ENCODE results near the gene SLC37A1.

Gene SLC37A1

DNA sequence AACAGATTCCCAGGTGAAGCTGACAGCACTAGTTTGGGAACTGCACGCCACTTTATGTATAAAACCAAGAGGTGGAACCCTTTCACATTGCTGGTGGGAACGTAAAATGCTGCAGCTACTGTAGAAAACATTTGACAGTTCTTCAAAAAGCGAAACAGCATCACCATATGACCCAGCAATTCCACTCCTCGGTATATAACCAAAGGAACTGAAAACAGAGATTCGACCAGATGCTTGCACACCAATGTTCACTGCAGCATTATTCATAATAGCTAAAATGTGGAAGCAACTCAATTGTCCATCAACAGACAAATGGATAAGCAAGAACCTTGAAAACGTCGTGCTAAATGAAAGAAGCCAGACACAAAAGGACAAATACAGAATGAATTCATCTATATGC, 35.1 kb upstream of the SLC37A1 start:
- H3K4me3 ChIP-seq (ENCODE audit: low read depth, low read length): no peak overlapping the region

DNA sequence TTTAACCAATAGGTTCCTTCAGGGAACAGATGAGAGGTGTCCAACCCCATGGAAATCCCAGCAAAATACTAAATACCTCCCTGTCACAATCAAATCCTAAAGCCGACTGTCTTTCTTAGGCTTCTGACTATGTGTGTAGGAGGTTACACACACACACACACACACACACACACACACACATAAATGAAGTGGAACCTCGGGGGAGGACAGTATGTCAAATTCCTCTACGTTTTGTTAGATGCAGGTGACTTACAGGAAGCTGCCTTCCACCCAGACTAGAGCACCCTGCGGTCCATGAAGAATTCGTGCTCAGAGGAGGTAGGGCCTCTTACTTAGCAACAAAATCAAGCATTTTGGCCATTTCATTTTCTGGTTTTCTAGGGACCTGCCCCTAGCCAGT, 34.1 kb upstream of the SLC37A1 start:
- no peak overlapping the region for H3K4me3 ChIP-seq (ENCODE audit: low read depth, low read length)

GRCh38 chr21:42480736-42481135, 32.9 kb upstream of the SLC37A1 start:
- no peak overlapping the region for H3K4me3 ChIP-seq (ENCODE audit: low read depth, low read length)

DNA sequence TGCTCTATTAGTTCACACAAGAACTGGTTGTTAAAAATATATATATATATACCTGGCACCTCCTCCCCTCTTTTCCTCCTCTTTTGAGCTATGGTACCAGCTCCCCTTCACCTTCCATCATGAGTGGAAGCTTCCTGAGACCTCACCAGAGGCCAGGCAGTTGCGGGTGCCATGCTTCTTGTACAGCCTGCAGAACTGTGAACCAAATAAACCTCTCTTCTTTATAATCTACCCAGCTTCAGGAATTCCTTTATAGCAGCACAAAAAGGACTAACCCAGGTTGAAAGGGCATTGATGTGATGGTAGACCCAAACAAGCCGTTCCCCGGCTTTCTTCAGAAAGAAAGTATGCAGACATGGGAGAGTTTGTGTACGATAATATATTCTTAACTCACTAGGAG, 32.5 kb upstream of the SLC37A1 start:
- no peak overlapping the region for H3K4me3 ChIP-seq (ENCODE audit: low read depth, low read length)

DNA sequence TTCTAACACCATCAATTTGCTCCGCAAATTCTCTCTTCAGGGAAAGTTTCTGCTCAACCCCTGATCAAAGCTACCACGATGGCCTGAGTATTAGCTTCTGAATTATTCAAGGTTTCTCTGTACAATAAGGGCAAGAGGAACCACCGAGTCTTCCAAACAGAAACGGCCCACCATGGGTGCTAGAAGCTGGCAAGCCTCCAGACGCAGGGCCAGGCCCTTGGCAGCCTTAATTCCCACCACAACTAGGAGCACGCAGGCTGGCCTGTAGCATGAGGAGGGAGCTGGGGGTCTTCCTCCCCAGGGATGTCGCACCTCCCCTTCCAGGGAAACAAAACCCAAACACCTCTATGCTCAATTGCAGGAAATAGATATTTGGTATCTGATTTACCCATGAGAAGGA, 28.7 kb upstream of the SLC37A1 start:
- no peak overlapping the region for H3K4me3 ChIP-seq (ENCODE audit: low read depth, low read length)

GRCh38 chr21:42486072-42486471, 27.6 kb upstream of the SLC37A1 start:
- no peak overlapping the region for H3K4me3 ChIP-seq (ENCODE audit: low read depth, low read length)

- H3K4me3 ChIP-seq (ENCODE audit: low read depth, low read length): no peak overlapping the region
Observed at GRCh38 chr21:42486531-42486930, 27.1 kb upstream of the SLC37A1 start.

- no peak overlapping the region for H3K4me3 ChIP-seq (ENCODE audit: low read depth, low read length)
Observed at GRCh38 chr21:42489006-42489563, 24.6 kb upstream of the SLC37A1 start.

- H3K4me3 ChIP-seq (ENCODE audit: low read depth, low read length): no peak overlapping the region
Observed at GRCh38 chr21:42489991-42490390, 23.7 kb upstream of the SLC37A1 start.

- H3K4me3 ChIP-seq (ENCODE audit: low read depth, low read length): no peak overlapping the region
Observed at GRCh38 chr21:42490720-42491119, 22.9 kb upstream of the SLC37A1 start.

DNA sequence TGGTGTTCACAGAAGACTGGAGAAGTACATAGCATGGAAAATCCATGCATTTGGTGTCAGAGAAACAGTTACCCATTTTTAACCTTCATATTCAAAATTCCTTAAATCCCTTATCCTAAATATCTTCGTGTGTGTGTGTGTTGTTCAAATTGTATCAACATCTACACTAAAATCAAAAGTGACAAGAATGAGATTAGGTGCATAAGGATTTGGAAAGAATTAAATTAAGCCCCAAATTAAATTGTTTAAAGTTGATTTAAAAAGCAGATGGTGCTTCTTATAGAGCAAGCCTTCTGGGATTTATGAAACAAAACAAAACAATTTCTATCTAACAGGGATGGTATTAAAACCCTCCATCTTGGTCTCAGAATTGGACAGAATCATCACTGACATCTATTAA, 22.3 kb upstream of the SLC37A1 start:
- H3K4me3 ChIP-seq (ENCODE audit: low read depth, low read length): no peak overlapping the region

DNA sequence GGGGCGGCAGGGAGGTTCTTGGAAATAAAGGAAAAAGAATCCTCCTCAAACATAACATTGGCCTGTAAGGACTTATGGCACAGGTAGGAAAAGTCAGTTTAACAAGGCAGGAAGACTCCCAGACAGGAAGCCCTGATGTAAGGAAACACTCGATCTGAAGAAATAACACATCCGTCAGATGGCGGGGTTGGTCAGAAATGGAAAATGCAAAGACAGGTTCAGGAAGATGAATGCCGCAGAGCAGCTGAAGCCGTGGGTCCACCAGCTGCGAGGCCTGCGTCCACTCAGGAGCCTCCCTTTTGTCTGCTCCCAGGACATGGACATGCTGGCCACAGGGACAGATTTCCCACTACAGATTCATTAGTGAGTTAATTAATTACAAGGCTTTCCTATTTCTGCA, 21.5 kb upstream of the SLC37A1 start:
- H3K4me3 ChIP-seq (ENCODE audit: low read depth, low read length): no peak overlapping the region

DNA sequence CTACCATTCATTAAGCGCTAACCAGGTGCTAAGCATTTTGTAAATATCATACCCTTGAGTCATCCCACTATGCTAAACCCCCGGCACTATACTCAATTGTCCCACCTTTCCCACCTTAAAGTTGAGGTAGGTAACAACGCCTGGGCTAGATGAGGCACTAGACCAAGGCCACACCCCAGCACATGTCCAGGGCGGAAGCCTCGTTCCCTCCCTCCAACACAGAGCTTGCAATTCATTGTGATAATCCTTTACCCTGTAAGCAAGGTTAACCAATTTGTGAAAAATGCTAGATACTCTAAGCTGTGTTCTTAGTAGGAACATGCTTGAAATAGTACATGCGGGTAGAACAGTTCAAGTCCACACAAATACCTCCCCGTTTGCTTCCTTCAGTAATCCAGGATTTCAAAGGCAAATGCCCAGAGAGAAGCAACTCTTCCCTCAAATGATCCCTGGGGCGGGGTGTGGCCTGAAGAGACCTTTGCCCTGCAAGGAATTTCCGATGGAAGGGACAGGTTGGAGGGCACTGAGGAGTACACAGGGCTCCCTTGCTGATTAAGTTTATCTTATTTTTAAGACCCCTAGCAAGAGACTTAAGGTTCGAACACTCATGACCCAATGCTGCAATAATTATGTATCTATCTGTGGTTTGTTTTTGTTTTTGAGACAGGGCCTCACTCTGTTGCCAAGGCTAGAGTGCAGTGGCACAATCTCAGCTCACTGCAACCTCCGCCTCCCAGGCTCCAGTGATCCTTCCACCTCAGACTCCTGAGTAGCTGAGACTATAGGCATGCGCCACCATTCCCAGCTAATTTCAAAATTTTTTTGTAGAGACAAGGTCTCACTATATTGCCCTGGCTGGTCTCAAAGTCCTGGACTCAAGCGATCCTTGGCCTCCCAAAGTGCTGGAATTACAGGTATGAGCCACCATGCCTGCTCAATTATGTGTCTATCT, 20.3 kb upstream of the SLC37A1 start:
- H3K4me3 ChIP-seq (ENCODE audit: low read depth, low read length): no peak overlapping the region

- no peak overlapping the region for H3K4me3 ChIP-seq (ENCODE audit: low read depth, low read length)
Observed at GRCh38 chr21:42495027-42495426, 18.6 kb upstream of the SLC37A1 start.

- peak overlapping the region; percentile 69 for H3K4me3 ChIP-seq (ENCODE audit: low read depth, low read length)
Observed at GRCh38 chr21:42495765-42496119, 17.9 kb upstream of the SLC37A1 start.

- peak within 1 kb of the TSS; percentile 70 for H3K4me3 ChIP-seq (ENCODE audit: low read depth, low read length)
Observed at GRCh38 chr21:42496120-42496838, 17.4 kb upstream of the SLC37A1 start, which contains the start of gene RSPH1. TSS of gene RSPH1 (minus strand) at chr21:42496224. CDS start at chr21:42496186, 38 bp downstream.

DNA sequence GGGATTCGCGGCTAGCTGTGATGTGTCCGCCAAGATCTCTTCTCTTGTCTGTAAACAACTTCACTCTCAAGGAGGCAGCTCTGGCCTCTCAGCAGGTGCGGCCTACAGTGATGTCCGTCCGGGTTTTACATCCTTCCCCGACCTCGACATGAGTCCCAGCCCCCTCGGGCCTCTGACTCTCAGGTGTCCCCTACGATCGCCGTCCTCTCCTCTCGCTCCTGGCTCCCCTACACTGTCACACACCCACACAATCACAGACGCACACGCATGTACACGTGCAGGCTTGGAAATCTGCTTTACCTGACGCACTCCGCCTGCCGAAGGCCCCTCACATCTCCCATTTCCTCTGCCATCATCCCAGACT, 16.8 kb upstream of the SLC37A1 start:
- H3K4me3 ChIP-seq (ENCODE audit: low read depth, low read length): peak overlapping the region; percentile 70

DNA sequence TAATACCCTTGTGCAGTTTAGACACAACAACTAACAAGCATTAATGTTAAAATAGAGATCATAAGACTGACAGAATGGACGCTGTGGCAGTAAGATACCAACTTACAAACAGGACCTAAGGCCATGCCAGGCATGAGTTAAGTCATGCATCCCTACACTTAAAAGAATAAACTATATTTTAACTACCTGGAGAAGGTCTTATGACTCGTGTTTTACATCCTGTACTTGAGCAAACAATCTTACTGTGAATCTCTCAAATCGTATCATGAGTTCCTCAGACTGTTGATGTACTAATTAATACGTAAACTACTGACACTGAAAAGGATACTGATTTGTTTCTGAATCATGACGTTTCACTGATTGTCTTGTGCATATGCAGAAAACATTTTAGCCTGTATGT, 15.6 kb upstream of the SLC37A1 start:
- H3K4me3 ChIP-seq (ENCODE audit: low read depth, low read length): no peak overlapping the region

DNA sequence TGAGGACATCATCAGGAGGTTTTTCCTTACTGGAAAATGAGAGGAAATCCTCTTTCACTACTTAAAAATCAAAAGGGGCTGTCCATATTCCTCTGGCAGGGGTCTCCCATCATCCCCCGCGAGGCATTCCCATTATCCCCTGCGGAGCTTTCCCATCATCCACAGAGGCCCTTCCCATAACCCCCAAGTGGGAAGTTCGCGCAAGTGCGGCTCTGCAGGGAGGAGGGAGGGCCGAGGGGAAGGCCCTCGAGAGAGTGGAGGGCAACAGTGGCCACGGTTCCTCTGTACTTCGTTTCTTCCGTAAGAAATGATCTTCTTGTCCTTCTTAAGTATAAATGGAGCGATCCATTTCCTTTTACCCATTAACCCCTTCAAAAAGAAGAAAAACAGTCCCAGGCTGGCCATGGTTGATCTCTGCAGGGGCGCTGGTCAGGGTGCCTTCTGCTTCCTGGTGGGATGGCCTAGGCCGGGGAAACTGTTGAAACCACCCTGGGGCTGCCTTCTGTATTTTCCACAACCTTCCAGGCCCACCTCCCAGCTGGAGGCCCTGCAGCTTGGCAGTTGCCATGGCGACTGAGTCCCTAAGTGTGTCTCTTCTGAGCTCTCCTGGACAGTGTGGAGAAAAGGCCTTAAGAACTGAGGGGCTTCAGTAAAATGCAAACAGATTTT, 14.1 kb upstream of the SLC37A1 start:
- no peak overlapping the region for H3K4me3 ChIP-seq (ENCODE audit: low read depth, low read length)

DNA sequence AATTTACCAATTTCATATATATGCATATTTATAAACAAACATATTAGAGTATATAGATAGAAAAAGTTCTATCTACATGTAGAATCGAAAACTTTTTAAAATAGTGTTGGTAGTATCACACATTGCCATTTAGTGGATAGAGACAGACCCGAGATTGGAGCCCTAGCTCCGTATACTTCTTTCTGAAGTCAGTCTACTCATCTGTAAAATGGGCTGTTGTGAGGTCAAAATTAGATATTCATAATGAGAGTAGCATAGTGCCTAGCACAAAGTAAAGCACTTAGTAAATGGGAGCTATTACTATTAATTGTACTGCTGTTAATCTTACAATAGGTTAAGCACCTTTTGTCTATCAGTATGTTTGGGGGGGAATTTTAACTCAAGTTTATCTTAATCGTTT, 13.4 kb upstream of the SLC37A1 start:
- no peak overlapping the region for H3K4me3 ChIP-seq (ENCODE audit: low read depth, low read length)

GRCh38 chr21:42500736-42501135, 12.9 kb upstream of the SLC37A1 start:
- no peak overlapping the region for H3K4me3 ChIP-seq (ENCODE audit: low read depth, low read length)

Data from iPS-11a (cell line).